Immature natural killer cell (primary cell): ENCODE measurements around the gene OR2T5. TPM values are rescaled to one million over a fixed set of nuclear protein-coding genes. Genes with fewer than 3 reads are reported as not detected.
"Not testable (repeated sequence)": the region's sequence is repeated elsewhere in the genome, so short reads cannot be mapped to it uniquely, and the experiment has no call there.

Experiments used
- DNase-seq, 3 donors: peaks; one replicate each; pipeline ENCODE4 v3.0.0; 2022; ENCODE audit warnings: mixed read lengths in 1 of 3
- H3K27ac Mint-ChIP-seq, 6 donors: one replicate each; pipeline ENCODE4 v1.8.0; 2020; ENCODE audit warnings: mixed read lengths in 6 of 6, mild to moderate bottlenecking in 5 of 6, inconsistent platforms in 4 of 6, moderate library complexity in 3 of 6
- H3K27me3 Mint-ChIP-seq, 3 donors: one replicate each; pipeline ENCODE4 v1.8.0; 2020 to 2021; ENCODE audit warnings: low read depth in 3 of 3, mild to moderate bottlenecking in 3 of 3, mixed read lengths in 3 of 3, moderate library complexity in 3 of 3, inconsistent platforms in 1 of 3
- H3K36me3 Mint-ChIP-seq, 3 donors: one replicate each; pipeline ENCODE4 v1.8.0; 2020; ENCODE audit warnings: mixed read lengths in 3 of 3, inconsistent platforms in 2 of 3, mild to moderate bottlenecking in 2 of 3
- H3K4me1 Mint-ChIP-seq, 2 donors: one replicate each; pipeline ENCODE4 v1.8.0; 2020; ENCODE audit warnings: inconsistent platforms in 2 of 2, mild to moderate bottlenecking in 2 of 2, mixed read lengths in 2 of 2, moderate library complexity in 1 of 2
- H3K4me3 Mint-ChIP-seq, 5 donors: one replicate each; pipeline ENCODE4 v1.8.0; 2020; ENCODE audit warnings: mild to moderate bottlenecking in 5 of 5, mixed read lengths in 5 of 5, inconsistent platforms in 3 of 5, moderate library complexity in 3 of 5
- H3K9me3 Mint-ChIP-seq, 6 donors: one replicate each; pipeline ENCODE4 v1.8.0; 2020; ENCODE audit warnings: mild to moderate bottlenecking in 6 of 6, mixed read lengths in 6 of 6, inconsistent platforms in 4 of 6, moderate library complexity in 3 of 6
- polyA plus RNA-seq, 3 donors: library from polyadenylated mRNA; unstranded; fragments of 300-500 nt; fragmentation: Illumina TruSeq; gene quantifications; one replicate each; pipeline ENCODE4 v1.2.3, GENCODE V29; 2021

Gene OR2T5
- polyA plus RNA-seq, result not detected

- H3K27ac Mint-ChIP-seq, DNase-seq, H3K9me3 Mint-ChIP-seq, H3K27me3 Mint-ChIP-seq, H3K4me1 Mint-ChIP-seq, H3K4me3 Mint-ChIP-seq, H3K36me3 Mint-ChIP-seq: not testable (repeated sequence)
Observed at GRCh38 chr1:248488289-248488688, at the start of gene OR2T5. Gene OR2T5, plus strand, starts transcription at chr1:248488589. Its CDS starts 0 bp downstream, at chr1:248488589.

- not testable (repeated sequence) for H3K27ac Mint-ChIP-seq, H3K27me3 Mint-ChIP-seq, H3K9me3 Mint-ChIP-seq, H3K36me3 Mint-ChIP-seq, DNase-seq, H3K4me3 Mint-ChIP-seq, H3K4me1 Mint-ChIP-seq
Observed at GRCh38 chr1:248438668-248439067, 49.7 kb upstream of the OR2T5 start.

- H3K4me1 Mint-ChIP-seq, DNase-seq, H3K27me3 Mint-ChIP-seq, H3K36me3 Mint-ChIP-seq, H3K27ac Mint-ChIP-seq, H3K9me3 Mint-ChIP-seq, H3K4me3 Mint-ChIP-seq: not testable (repeated sequence)
Observed at GRCh38 chr1:248439283-248439682, 49.1 kb upstream of the OR2T5 start.

- not testable (repeated sequence) for H3K4me1 Mint-ChIP-seq, H3K36me3 Mint-ChIP-seq, H3K9me3 Mint-ChIP-seq, H3K27ac Mint-ChIP-seq, DNase-seq, H3K4me3 Mint-ChIP-seq, H3K27me3 Mint-ChIP-seq
Observed at GRCh38 chr1:248442500-248443277, 45.7 kb upstream of the OR2T5 start.

GRCh38 chr1:248444603-248445002 is 43.8 kb upstream of the OR2T5 start:
- not testable (repeated sequence) for DNase-seq, H3K9me3 Mint-ChIP-seq, H3K27me3 Mint-ChIP-seq, H3K4me3 Mint-ChIP-seq, H3K36me3 Mint-ChIP-seq, H3K27ac Mint-ChIP-seq, H3K4me1 Mint-ChIP-seq

GRCh38 chr1:248445399-248445798 is 43.0 kb upstream of the OR2T5 start, which contains the start of gene OR2T2:
Gene OR2T2, plus strand, starts transcription at chr1:248445637. Its CDS starts 7,161 bp downstream, at chr1:248452798.
- DNase-seq, H3K36me3 Mint-ChIP-seq, H3K4me3 Mint-ChIP-seq, H3K27ac Mint-ChIP-seq, H3K4me1 Mint-ChIP-seq, H3K27me3 Mint-ChIP-seq, H3K9me3 Mint-ChIP-seq: not testable (repeated sequence)

- not testable (repeated sequence) for DNase-seq, H3K27ac Mint-ChIP-seq, H3K4me3 Mint-ChIP-seq, H3K36me3 Mint-ChIP-seq, H3K9me3 Mint-ChIP-seq, H3K4me1 Mint-ChIP-seq, H3K27me3 Mint-ChIP-seq
Observed at GRCh38 chr1:248448409-248449074, 39.8 kb upstream of the OR2T5 start.

GRCh38 chr1:248449821-248450465 is 38.4 kb upstream of the OR2T5 start:
- not testable (repeated sequence) for H3K4me3 Mint-ChIP-seq, H3K4me1 Mint-ChIP-seq, H3K27me3 Mint-ChIP-seq, H3K9me3 Mint-ChIP-seq, H3K27ac Mint-ChIP-seq, DNase-seq, H3K36me3 Mint-ChIP-seq

GRCh38 chr1:248450466-248451145 is 37.8 kb upstream of the OR2T5 start:
- not testable (repeated sequence) for H3K36me3 Mint-ChIP-seq, H3K4me3 Mint-ChIP-seq, H3K27me3 Mint-ChIP-seq, DNase-seq, H3K27ac Mint-ChIP-seq, H3K9me3 Mint-ChIP-seq, H3K4me1 Mint-ChIP-seq

GRCh38 chr1:248453619-248454018 is 34.8 kb upstream of the OR2T5 start:
- not testable (repeated sequence) for H3K4me3 Mint-ChIP-seq, H3K36me3 Mint-ChIP-seq, DNase-seq, H3K27ac Mint-ChIP-seq, H3K4me1 Mint-ChIP-seq, H3K9me3 Mint-ChIP-seq, H3K27me3 Mint-ChIP-seq

GRCh38 chr1:248455045-248455444 is 33.3 kb upstream of the OR2T5 start:
- not testable (repeated sequence) for DNase-seq, H3K27me3 Mint-ChIP-seq, H3K4me3 Mint-ChIP-seq, H3K36me3 Mint-ChIP-seq, H3K4me1 Mint-ChIP-seq, H3K9me3 Mint-ChIP-seq, H3K27ac Mint-ChIP-seq

GRCh38 chr1:248456635-248457034 is 31.8 kb upstream of the OR2T5 start:
- not testable (repeated sequence) for H3K4me1 Mint-ChIP-seq, DNase-seq, H3K4me3 Mint-ChIP-seq, H3K27ac Mint-ChIP-seq, H3K36me3 Mint-ChIP-seq, H3K27me3 Mint-ChIP-seq, H3K9me3 Mint-ChIP-seq

- not testable (repeated sequence) for H3K27me3 Mint-ChIP-seq, H3K4me3 Mint-ChIP-seq, H3K36me3 Mint-ChIP-seq, H3K27ac Mint-ChIP-seq, H3K4me1 Mint-ChIP-seq, DNase-seq, H3K9me3 Mint-ChIP-seq
Observed at GRCh38 chr1:248459117-248459516, 29.3 kb upstream of the OR2T5 start.

GRCh38 chr1:248471154-248471553 is 17.2 kb upstream of the OR2T5 start:
- Mint-ChIP-seq H3K4me3 (no peak overlapping the region), H3K9me3 (peaks cover 0 to 4% (median 0%) of the 10 kb centered on the region in 6 donors), H3K36me3 (no peaks in the 10 kb centered on the region), H3K27ac (no peak overlapping the region), H3K27me3 (peaks cover 2 to 4% (median 3%) of the 10 kb centered on the region in 3 donors), H3K4me1 (no peaks in the 10 kb centered on the region)
- DNase-seq, result no peak
